Suprapubic skin (tissue), 4 donors: Measurements from ENCODE around the gene ZNF22. TPM values are rescaled to one million over a fixed set of nuclear protein-coding genes. Genes with fewer than 3 reads are reported as not detected.
A peak's percentile ranks its signal among the peaks of the same experiment; 100 is the strongest.

Experiments
- DNase-seq, 2 donors: peaks; one replicate each; pipeline ENCODE4 v3.0.0-alpha.2; 2019; ENCODE audit warnings: low spot score in 2 of 2
- H3K27ac ChIP-seq: fragments of 200-600 bp; sonication (generic); one replicate; pipeline ENCODE4 v1.5.1; 2019
- H3K27me3 ChIP-seq: fragments of 200-600 bp; sonication (generic); one replicate; pipeline ENCODE4 v1.5.1; 2019
- H3K36me3 ChIP-seq: fragments of 200-600 bp; sonication (generic); one replicate; pipeline ENCODE4 v1.5.1; 2019
- H3K4me1 ChIP-seq: fragments of 200-600 bp; sonication (generic); one replicate; pipeline ENCODE4 v1.5.1; 2019
- H3K4me3 ChIP-seq: fragments of 200-600 bp; sonication (generic); one replicate; pipeline ENCODE4 v1.5.1; 2019; ENCODE audit warnings: mild to moderate bottlenecking
- H3K9me3 ChIP-seq: fragments of 200-600 bp; sonication (generic); one replicate; pipeline ENCODE4 v1.5.1; 2019
- EP300 ChIP-seq: sonication (generic); formaldehyde crosslinking; IDR thresholded peaks from one replicate; pipeline ENCODE4 v1.6.1; 2017; ENCODE audit warnings: antibody characterized with exemption
- POLR2A ChIP-seq, 2 donors: fragments of 450-650 bp; IDR thresholded peaks; one replicate each; pipeline ENCODE4 v1.6.1; 2017; ENCODE audit warnings: antibody characterized with exemption in 2 of 2, mild to moderate bottlenecking in 2 of 2, moderate library complexity in 2 of 2
- POLR2AphosphoS5 ChIP-seq, 3 donors: sonication (generic); formaldehyde crosslinking; IDR thresholded peaks; one replicate each; pipeline ENCODE4 v1.6.1; 2017; ENCODE audit warnings: antibody characterized with exemption in 3 of 3
- WGBS: methylation state at CpG from one replicate; pipeline ENCODE4 v1.1.5; 2018; 5-methylcytosine and 5-hydroxymethylcytosine counted together
- total RNA-seq, 4 donors: library from RNA; depleted of rRNA; stranded (reverse); fragments of >200 nt; gene quantifications; one replicate each; pipeline ENCODE4 v1.1.0, GENCODE V29; 2016
- TF ChIP-seq, protein P1 (sequence below), 2 donors: fragments of 200-600 bp in 1 of 2; fragments of 450-650 bp in 1 of 2; sonication (generic) in 1 of 2; IDR thresholded peaks; one replicate each; pipeline ENCODE4 v1.5.1; 2016 to 2019; ENCODE audit warnings: antibody characterized with exemption in 2 of 2, mild to moderate bottlenecking in 1 of 2, moderate library complexity in 1 of 2

The ZNF22 gene
- total RNA-seq, 4 donors from 2014 or later: 6.7 to 15.1 (median 8.5) TPM

DNA sequence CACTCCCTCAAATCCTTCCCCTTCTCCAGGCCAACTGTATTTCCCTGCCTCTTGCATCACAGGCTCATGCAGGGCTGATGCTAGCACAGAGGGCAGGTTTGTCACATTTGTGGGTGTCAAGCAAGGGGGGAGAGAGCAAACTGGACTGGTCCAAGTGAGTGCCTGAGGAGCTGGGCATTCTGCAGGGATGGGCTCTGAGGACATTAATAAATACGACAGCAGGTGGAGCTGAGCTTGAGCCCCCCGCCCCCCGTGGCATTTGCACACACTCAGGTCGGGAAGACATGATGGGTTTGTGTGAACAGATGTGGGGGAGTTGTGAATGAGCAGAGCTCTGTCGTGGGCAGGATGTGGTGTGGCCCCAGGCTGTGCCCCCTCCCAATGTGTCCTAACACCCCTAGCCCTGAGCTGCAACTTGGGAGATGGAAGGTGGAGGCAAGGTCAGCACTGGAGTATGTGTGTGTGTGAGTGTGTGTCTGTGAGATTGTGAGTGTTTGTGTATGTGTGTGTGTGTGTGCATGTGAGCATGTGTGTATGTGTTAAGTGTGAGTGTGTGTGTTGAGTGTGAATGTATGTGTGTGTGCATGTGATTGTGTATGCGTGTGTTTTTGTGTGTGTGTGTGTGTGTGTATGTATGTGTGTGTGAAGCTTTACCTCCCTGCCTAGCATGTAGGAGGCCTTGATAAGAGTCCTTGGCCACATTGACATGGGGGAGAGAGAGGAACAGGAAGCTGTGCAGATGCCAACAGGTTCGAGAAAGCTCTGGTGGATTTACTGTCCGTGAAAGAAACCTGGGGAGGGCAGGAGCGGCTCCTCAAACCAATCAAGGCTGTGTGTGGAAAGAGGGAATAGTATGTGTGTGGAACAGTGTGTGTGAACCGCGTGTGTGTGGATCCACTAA is 32.0 kb upstream of the ZNF22 start:
- WGBS: 74% methylated on average over 10 of the region's 11 CpGs
- peak; percentile 52 to 68 for DNase-seq
- peaks cover 12% of the 10 kb centered on the region for H3K36me3 ChIP-seq

GRCh38 chr10:44969854-44970253 is 30.9 kb upstream of the ZNF22 start:
- Histone ChIP-seq H3K27me3 (no peaks in the 10 kb centered on the region), H3K27ac (no peak overlapping the region), H3K9me3 (no peaks in the 10 kb centered on the region), H3K4me1 (peaks cover 57% of the 10 kb centered on the region), H3K4me3 (no peak overlapping the region), H3K36me3 (peaks cover 12% of the 10 kb centered on the region)
- WGBS: 100% methylated on average over 6 of the region's 9 CpGs
- DNase-seq: peak in 1 of 2 donors; percentile 55
- TF ChIP-seq POLR2A (IDR thresholded peaks at IDR 0.05) (no peak), EP300 (no peak), POLR2AphosphoS5 (IDR thresholded peaks at IDR 0.05) (no peak)
- TF ChIP-seq, protein P1, sequence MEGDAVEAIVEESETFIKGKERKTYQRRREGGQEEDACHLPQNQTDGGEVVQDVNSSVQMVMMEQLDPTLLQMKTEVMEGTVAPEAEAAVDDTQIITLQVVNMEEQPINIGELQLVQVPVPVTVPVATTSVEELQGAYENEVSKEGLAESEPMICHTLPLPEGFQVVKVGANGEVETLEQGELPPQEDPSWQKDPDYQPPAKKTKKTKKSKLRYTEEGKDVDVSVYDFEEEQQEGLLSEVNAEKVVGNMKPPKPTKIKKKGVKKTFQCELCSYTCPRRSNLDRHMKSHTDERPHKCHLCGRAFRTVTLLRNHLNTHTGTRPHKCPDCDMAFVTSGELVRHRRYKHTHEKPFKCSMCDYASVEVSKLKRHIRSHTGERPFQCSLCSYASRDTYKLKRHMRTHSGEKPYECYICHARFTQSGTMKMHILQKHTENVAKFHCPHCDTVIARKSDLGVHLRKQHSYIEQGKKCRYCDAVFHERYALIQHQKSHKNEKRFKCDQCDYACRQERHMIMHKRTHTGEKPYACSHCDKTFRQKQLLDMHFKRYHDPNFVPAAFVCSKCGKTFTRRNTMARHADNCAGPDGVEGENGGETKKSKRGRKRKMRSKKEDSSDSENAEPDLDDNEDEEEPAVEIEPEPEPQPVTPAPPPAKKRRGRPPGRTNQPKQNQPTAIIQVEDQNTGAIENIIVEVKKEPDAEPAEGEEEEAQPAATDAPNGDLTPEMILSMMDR (IDR thresholded peaks at IDR 0.05): no peak

More for the DNA sequence above, 32.0 kb upstream of the ZNF22 start:
- Histone ChIP-seq H3K27me3 (no peaks in the 10 kb centered on the region), H3K9me3 (no peaks in the 10 kb centered on the region), H3K4me3 (no peak overlapping the region), H3K4me1 (peaks cover 57% of the 10 kb centered on the region), H3K27ac (peak overlapping the region; percentile 14)
- TF ChIP-seq, protein P1 (IDR thresholded peaks at IDR 0.05): no peak
- TF ChIP-seq POLR2AphosphoS5 (IDR thresholded peaks at IDR 0.05): no peak
- TF ChIP-seq POLR2A (IDR thresholded peaks at IDR 0.05): no peak
- TF ChIP-seq EP300: no peak

GRCh38 chr10:44970812-44971395 is 29.8 kb upstream of the ZNF22 start:
- Histone ChIP-seq H3K4me3 (no peak overlapping the region), H3K4me1 (peaks cover 57% of the 10 kb centered on the region), H3K27ac (no peak overlapping the region), H3K27me3 (no peaks in the 10 kb centered on the region), H3K9me3 (no peaks in the 10 kb centered on the region), H3K36me3 (peaks cover 12% of the 10 kb centered on the region)
- peak in 1 of 2 donors; percentile 48 for DNase-seq
- TF ChIP-seq POLR2AphosphoS5 (IDR thresholded peaks at IDR 0.05): no peak
- TF ChIP-seq EP300: no peak
- no peak for TF ChIP-seq POLR2A (IDR thresholded peaks at IDR 0.05)
- TF ChIP-seq, protein P1 (IDR thresholded peaks at IDR 0.05): no peak
- 90% methylated on average over 6 of the region's 8 CpGs for WGBS

DNA sequence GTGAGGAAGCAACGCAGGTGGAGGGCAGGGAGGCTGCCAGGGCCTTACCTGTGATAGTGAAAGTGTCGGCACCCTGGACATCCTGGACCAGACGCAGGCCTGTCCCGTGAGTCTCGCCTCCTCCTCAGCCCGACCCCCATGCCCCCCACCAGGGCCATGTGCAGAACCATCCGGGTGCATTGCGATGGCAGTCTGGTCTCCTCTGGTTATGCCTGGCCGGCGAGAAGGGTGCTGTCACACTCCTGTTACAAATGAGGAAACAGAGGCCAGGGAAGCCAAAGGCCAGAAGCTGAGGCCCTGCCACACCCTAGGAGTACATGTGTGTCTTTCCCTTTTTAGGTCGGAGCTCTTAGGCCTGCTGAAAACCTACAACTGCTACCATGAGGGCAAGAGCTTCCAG is 29.3 kb upstream of the ZNF22 start:
- Histone ChIP-seq H3K27me3 (no peaks in the 10 kb centered on the region), H3K4me1 (peaks cover 54% of the 10 kb centered on the region), H3K36me3 (peaks cover 12% of the 10 kb centered on the region), H3K4me3 (no peak overlapping the region), H3K27ac (no peak overlapping the region), H3K9me3 (no peaks in the 10 kb centered on the region)
- WGBS: 30% methylated on average over 3 of the region's 11 CpGs
- TF ChIP-seq POLR2A (IDR thresholded peaks at IDR 0.05): no peak
- no peak for TF ChIP-seq EP300
- TF ChIP-seq POLR2AphosphoS5 (IDR thresholded peaks at IDR 0.05): no peak
- TF ChIP-seq, protein P1 (IDR thresholded peaks at IDR 0.05): no peak
- peak in 1 of 2 donors; percentile 63 for DNase-seq
